GM19397 (cell line): ENCODE results near the gene CLASP1.

Source experiments
- ATAC-seq: cut with Tn5 transposase; IDR thresholded peaks from one replicate; pipeline ENCODE4 v1.9.1; 2021; ENCODE audit warnings: mild to moderate bottlenecking, moderate library complexity; ENCODE audit not compliant: unreplicated experiment

Gene CLASP1

DNA sequence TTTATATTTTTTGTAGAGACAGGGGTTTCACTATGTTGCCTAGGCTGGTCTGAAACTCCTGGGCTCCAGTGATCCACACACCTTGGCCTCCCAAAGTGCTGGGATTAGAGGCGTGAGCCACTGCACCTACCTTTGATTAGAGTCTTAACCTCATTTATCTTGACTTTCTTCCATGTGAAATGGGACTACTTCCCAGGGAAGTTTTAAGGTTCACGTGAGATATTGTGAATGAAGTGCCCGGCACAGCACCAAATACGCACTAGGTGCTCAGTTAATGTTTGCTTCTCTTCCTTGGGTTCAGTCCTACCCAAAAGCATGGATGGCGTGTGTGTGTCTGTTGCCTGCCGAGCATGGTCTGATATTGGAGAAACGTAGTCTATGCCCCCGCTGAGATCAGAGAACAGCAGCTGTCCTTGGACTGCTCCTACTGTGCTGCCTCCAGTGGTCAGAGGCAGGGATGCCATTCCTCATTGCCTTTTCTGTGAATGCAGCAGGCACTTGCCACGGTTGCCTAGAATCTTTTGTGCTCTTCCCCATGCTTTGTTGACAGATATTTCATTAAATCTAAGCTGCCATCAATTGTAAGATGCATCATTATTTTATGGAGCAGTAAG is 351.9 kb downstream of the CLASP1 start:
- ATAC-seq: peak; percentile 53

DNA sequence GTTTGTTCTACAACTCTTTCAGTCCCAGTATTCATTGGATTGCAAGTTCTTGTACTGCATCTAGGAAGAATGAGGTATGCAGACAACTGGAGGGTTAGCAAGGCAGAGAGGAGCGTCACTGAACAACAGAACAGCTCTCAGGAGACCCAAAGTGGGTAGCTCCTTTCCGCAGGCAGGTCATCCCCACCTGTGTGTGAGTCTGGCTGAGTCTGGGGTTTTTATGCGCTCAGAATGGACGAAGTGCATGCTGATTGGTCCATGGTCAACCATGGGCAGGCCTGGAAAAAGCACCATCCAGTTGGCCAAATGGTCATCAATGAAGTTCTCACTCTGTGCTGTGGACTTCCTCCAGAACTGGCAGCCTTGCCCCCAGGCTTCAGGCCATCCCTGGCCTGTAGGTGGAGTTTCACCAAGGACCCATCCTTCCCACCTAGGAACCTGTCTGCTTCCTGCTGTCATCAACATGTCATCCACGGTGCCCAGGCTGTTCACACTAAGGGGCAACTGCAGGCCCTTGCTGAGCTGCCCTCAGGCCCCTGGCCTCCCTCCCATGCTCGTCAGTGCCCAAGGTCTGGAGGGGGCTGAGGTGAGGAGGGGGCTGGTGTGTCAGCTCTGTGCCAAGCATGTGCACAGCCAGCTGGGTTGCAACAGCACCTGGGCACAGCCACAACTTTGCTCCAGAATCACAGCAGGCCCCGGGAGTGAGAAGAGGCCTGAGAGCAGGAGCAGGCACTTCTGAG is 353.2 kb downstream of the CLASP1 start:
- no peak for ATAC-seq

DNA sequence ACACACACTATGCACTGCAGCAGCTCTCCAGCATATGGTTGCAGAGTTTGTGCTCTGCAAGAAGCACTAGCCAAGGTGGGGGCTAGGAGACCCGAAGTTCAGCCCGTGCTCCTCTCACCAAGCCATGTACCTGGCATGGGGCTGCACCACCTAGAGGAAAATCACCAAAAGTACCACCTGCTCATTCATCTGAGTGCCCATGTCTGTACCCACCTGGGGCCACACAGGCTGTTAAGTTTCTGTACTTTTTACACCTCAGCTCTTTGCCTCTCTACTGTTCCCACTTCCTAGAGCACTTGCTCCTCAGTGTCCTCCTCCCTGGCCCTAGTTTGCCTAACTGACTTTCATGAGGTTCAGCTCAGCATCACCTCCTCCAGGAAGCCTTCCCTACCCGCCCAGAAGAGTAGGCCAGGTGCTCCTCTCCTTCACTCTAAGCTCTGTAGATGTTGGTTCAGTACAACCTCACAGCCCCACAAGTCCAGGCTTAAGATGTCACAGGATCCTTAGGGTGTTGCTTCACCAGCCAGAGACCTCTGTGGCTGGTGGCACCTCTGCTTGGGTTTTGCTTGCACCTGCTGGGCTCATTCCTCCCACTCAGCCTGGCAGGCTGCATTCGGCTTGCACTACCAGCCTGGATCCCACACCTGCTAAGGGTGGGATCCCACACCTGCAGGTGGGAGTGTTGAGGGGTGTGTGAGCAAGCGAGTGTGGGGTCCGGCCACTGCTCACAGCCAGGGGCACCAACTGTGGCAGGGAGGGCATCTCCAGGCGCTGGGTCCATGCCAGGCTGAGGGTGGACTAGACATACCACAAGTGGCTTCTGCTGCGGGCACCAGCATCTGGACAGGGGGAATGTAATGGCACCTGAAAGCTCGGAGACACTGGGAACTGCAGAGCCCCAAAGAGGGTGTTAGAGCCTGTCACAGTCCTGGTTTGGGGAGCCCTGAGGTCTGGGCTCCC is 354.1 kb downstream of the CLASP1 start:
- ATAC-seq: no peak

DNA sequence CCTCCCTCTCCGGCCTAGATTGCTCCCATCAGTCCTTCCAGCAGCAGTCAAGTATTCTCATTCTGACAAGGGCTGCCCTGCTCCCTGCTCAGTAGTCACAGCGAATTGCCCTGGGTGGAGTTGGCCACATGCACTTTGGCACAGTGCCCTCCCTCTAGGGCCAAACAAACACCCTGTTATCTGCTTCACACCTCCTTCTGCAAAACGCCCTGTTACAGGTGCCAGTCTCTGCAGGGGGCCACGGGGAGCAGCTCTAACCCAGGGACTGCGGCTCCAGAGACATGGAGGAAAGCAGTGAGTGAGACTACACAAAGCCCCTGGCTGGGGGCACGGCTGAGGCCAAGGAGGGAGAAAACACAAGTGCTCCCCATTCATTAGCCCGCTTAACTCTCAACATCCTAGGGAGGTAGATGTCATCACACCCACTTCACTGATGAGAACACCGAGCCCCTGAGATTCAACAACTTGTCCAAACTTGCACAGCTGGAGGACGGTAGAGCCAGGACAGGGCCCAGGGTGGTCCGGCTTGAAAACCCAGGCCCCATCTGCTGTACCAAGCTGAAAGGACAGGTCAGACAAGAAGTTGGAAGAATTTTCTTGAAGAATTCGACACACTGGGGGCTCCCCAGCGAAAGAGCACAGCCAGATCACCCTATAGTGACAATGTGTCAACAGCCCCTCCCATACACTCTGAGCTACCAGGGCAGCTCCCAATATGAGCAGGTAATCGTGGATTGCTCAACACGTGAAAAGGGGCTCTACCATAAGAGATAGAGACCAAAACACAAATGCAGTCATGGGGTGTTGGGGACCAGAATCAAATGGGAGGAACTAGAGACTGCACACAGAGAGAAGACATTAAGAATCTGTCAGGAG is 355.6 kb downstream of the CLASP1 start:
- ATAC-seq: no peak

DNA sequence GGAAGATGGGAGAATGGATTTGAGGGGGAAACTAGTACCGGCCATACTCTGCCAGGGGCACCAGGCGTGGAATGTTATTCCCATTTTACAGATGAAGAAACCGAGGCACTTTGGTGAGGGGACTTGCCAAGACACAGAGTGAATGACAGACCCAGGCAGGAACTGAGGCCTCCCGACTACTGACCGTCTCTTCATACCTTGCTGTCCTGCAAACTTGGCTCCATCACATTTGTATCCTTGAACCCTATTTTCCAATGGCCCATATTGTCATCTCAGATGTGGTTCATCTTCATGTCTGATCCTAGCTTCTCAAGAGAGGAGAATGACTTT is 358.0 kb downstream of the CLASP1 start:
- ATAC-seq: no peak

DNA sequence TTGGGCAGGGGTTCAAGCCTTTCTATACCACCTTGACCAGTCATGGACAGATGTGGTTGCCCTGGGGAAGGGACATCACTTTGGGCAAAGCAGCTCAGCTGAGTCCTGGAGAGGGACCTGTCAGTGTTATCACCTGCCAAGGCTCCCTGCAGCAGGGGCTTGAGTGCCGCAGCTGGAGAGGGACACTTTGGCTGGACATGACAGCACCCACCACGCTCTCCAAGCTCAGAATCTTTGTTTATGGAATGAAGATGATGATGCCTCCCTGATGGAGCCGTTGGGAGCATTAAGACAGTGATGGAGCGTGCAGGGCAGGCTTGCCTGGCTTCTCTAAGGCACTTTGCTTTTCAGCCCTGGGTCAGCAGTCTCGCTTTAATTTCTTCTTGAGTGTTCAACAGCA is 360.0 kb downstream of the CLASP1 start:
- no peak for ATAC-seq

DNA sequence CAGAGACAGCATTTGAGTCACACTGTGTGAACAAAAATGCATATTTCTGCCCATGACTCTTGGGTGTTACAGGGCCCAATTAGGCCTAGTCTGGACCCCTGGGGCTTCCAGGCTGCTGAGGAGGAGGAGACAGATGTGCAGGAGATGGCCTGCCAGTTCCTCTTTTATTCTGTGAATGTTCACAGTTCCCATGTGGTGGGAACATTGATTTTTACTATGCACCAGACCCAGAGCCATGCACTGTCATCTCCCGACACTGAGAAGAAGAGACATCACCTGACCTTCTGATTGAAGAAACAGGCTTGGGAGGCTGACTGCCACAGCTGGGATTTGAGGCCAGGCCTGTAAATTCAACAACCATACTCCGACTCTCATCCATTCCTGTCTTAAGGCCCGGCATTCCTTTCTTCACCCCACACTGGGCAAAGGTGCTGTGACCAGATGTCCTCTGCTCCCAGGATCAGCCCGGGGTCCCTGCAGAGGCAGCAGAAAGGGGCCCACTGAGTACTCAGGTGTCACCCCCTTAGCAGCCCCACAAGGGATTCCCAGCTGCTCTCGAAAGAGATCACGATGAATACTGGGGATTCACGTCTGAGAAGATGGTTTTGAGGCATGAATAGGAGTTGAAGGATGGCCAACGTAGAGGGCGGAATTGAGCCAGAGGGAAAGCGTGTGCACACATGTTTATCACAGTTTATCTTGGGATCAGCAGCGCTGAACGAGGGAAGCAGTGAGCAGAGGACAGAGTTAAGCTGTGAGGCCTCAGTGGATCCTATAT is 360.6 kb downstream of the CLASP1 start:
- no peak for ATAC-seq

DNA sequence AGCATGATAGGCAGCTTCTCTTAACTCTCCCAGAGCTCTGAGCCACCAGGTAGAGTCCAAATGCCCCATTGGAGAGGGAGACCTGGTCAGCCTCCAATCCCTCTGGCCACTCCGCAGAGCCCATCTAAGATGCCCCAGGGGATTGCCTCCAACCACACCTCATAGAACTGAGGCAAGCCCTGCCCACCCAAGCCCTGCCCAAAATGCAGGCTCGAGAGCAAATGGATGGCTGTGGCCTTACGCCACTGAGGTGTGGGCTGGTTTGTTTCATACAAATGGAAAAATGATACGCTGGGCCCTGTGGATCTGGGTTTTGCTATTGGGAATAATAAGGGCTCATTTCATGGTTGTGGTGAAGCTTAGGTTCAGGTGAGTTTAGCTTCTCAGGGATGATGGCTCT is 361.3 kb downstream of the CLASP1 start:
- no peak for ATAC-seq
